Sigmoid colon (tissue), 7 donors: ENCODE data around the gene KLHL26. TPM values are rescaled to one million over a fixed set of nuclear protein-coding genes. Genes with fewer than 3 reads are reported as not detected.
A peak's percentile ranks its signal among the peaks of the same experiment; 100 is the strongest.

Experiments
- DNase-seq: peaks from one replicate; pipeline ENCODE4 v3.0.0-alpha.2; 2019
- H3K27ac ChIP-seq, 4 donors: fragments of 200-600 bp; sonication (generic); one replicate each; pipeline ENCODE4 v1.5.1; 2016 to 2019; ENCODE audit warnings: mild to moderate bottlenecking in 1 of 4
- H3K27me3 ChIP-seq, 3 donors: fragments of 200-600 bp; sonication (generic); one replicate each; pipeline ENCODE4 v1.5.1; 2019; ENCODE audit warnings: mild to moderate bottlenecking in 1 of 3
- H3K36me3 ChIP-seq, 4 donors: fragments of 200-600 bp; sonication (generic); one replicate each; pipeline ENCODE4 v1.5.1; 2016 to 2019
- H3K4me1 ChIP-seq, 4 donors: fragments of 200-600 bp; sonication (generic); one replicate each; pipeline ENCODE4 v1.5.1; 2017 to 2019
- H3K4me3 ChIP-seq, 4 donors: fragments of 200-600 bp; sonication (generic); one replicate each; pipeline ENCODE4 v1.5.1; 2017 to 2019; ENCODE audit warnings: mild to moderate bottlenecking in 2 of 4, moderate library complexity in 1 of 4
- H3K9me3 ChIP-seq, 4 donors: fragments of 200-600 bp in 3 of 4; sonication (generic) in 3 of 4; one replicate each; pipeline versions ENCODE4 v1.5.1 to v1.6.1; 2013 to 2019
- EP300 ChIP-seq, 4 donors: sonication (generic); formaldehyde crosslinking; IDR thresholded peaks; one replicate each; pipeline ENCODE4 v1.6.1; 2017; ENCODE audit warnings: antibody characterized with exemption in 4 of 4
- POLR2A ChIP-seq, 2 donors: fragments of 450-650 bp; IDR thresholded peaks; one replicate each; pipeline ENCODE4 v1.6.1; 2016; ENCODE audit warnings: antibody characterized with exemption in 2 of 2, mild to moderate bottlenecking in 2 of 2, moderate library complexity in 2 of 2
- POLR2AphosphoS5 ChIP-seq, 4 donors: sonication (generic); formaldehyde crosslinking; IDR thresholded peaks; one replicate each; pipeline ENCODE4 v1.6.1; 2017; ENCODE audit warnings: antibody characterized with exemption in 4 of 4
- WGBS, 2 donors: extraction: QIAGEN DNeasy Blood & Tissue Kit; methylation state at CpG; one replicate each; pipeline ENCODE4 v1.1.7; 2013; 5-methylcytosine and 5-hydroxymethylcytosine counted together
- intact Hi-C: fragments of 100-400 bp; cut with DNase I; formaldehyde crosslinking; loops from one replicate; pipeline ENCODE4 v1.15.1; 2023
- polyA plus RNA-seq, 3 donors: library from polyadenylated mRNA; stranded (reverse); fragments of 200-250 nt; gene quantifications; one replicate each; pipeline ENCODE4 v1.2.3, GENCODE V29; 2013
- total RNA-seq, 4 donors: library from RNA; depleted of rRNA; stranded (reverse); fragments of >200 nt; gene quantifications; one replicate each; pipeline ENCODE4 v1.1.0, GENCODE V29; 2016
- TF ChIP-seq, protein P1 (sequence below), 4 experiments: fragments of 450-650 bp in 3 of 4; fragments of 200-600 bp in 1 of 4; IDR thresholded peaks; one replicate each; pipeline ENCODE4 v1.5.1; 2016 to 2019; ENCODE audit warnings: antibody characterized with exemption in 4 of 4, mild to moderate bottlenecking in 3 of 4, moderate library complexity in 2 of 4
- donor health status: healthy with polysubstance abuse.
- donor health status: Bipolar disorder and iron deficiency.
- donor health status: healthy.

Gene KLHL26
- total and polyA plus RNA-seq, 7 donors, result 1.6 to 8.3 (median 4.8) TPM

DNA sequence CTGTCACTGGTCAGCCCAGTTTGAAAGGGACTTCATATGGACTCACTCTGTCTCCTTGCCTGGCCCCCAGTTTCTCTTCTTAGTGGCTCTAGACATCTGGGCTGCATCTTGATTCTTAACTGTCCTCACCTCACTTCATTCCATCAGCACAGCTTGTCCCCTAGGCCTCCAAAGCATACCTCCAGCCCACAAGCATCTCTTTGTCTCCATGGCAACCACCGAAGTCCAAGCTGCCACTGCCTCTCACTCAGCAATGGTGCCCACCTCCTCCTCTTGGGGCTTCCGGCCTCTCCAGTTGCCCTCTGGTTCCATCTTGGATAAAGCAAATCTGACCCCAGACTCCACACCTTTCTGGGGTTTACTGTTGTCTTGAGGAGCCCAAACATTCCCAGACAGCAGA lies 9.9 kb upstream of the KLHL26 start:
- Histone ChIP-seq H3K4me3 (no peak overlapping the region), H3K27me3 (no peaks in the 10 kb centered on the region), H3K27ac (no peak overlapping the region), H3K9me3 (no peaks in the 10 kb centered on the region), H3K36me3 (no peaks in the 10 kb centered on the region), H3K4me1 (no peaks in the 10 kb centered on the region)
- no peak for TF ChIP-seq EP300 (IDR thresholded peaks at IDR 0.05)
- TF ChIP-seq, protein P1, sequence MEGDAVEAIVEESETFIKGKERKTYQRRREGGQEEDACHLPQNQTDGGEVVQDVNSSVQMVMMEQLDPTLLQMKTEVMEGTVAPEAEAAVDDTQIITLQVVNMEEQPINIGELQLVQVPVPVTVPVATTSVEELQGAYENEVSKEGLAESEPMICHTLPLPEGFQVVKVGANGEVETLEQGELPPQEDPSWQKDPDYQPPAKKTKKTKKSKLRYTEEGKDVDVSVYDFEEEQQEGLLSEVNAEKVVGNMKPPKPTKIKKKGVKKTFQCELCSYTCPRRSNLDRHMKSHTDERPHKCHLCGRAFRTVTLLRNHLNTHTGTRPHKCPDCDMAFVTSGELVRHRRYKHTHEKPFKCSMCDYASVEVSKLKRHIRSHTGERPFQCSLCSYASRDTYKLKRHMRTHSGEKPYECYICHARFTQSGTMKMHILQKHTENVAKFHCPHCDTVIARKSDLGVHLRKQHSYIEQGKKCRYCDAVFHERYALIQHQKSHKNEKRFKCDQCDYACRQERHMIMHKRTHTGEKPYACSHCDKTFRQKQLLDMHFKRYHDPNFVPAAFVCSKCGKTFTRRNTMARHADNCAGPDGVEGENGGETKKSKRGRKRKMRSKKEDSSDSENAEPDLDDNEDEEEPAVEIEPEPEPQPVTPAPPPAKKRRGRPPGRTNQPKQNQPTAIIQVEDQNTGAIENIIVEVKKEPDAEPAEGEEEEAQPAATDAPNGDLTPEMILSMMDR (IDR thresholded peaks at IDR 0.05), result no peak
- no peak for TF ChIP-seq POLR2A (IDR thresholded peaks at IDR 0.05)
- no peak for TF ChIP-seq POLR2AphosphoS5 (IDR thresholded peaks at IDR 0.05)
- WGBS, 2 donors, result 68 to 74% methylated on average over 2 of the region's 2 CpGs
- DNase-seq, result no peak
- intact Hi-C loops, result no loop called here

DNA sequence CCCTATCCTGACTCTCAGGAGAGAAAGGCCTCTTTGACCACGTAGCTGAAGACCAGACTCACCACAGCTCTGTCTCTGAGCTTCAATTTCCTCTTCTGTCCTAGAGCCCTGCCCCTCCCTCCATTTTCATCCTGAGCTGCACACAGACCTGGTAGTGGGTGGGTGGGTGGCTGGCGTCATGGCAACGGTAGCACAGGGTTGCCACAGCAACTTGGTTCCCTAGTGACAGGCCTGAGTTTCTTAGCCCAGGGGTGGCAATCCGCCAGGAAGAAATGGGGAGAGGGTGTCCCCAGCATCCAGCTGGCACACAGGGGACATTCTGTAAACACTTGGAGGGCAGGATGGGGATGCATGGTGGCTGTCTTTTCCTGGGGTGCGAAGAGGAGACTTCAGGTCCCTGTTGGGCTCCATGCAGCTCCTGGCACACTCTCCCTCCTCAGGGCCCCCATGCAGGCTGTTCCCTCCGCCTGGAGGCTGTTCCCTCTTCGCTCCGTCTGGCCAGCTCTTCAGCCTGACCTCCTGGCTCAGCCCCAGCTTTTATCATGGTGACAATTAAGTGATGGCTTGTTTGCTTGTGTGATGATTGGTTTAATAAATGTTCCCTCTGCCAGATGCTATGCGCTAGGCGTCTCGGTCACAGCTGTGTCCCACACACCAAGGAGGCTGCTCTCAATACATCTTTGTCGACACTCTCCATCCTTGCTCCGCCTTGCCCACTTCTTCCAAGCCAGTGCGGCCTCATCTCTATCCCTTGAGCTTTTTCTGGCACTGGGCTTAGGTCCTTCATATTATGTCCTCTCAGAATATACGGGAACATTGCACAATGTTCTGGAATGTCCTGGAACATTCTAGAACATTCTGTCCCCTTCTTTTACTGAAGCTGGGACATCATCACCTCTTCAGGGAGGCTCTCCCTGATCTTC lies 7.4 kb upstream of the KLHL26 start:
- H3K9me3 ChIP-seq, result no peaks in the 10 kb centered on the region
- intact Hi-C loops, result no loop called here
- no peak overlapping the region for H3K4me3 ChIP-seq
- H3K27ac ChIP-seq, result peak overlapping the region in 2 of 4 donors; percentile 7 to 40
- H3K27me3 ChIP-seq, result no peaks in the 10 kb centered on the region
- no peaks in the 10 kb centered on the region for H3K36me3 ChIP-seq
- no peak for DNase-seq
- no peaks in the 10 kb centered on the region for H3K4me1 ChIP-seq
- TF ChIP-seq POLR2A (IDR thresholded peaks at IDR 0.05), result no peak
- TF ChIP-seq EP300 (IDR thresholded peaks at IDR 0.05), result peak in 2 of 4 donors; percentile 92 to 94
- peak; percentile 49 to 83 (median 70) for TF ChIP-seq POLR2AphosphoS5 (IDR thresholded peaks at IDR 0.05)
- TF ChIP-seq, protein P1 (IDR thresholded peaks at IDR 0.05), result no peak
- 71% methylated on average over 15 of the region's 15 CpGs for WGBS, 2 donors

DNA sequence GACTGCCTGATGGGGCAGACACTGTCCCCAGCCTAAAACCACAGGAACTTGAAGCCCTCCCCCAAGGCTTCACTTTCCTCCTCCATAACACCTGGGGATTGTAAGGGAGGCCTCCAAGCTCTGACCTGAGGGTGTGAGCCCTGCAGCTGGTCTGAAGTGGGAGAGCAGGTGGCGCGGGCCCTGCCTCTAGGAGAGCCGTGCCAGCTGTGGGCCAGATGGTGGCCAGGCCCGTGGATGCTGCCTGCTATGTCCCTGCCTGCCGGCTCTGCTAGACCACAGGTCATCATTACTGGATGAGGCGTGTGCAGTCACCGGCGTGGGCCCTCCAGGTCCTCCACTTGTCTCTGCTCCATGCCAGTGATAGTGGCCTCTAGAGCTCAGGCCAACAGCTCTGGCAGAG lies 3.5 kb upstream of the KLHL26 start:
- Histone ChIP-seq H3K27ac (no peak overlapping the region), H3K27me3 (no peaks in the 10 kb centered on the region), H3K9me3 (no peaks in the 10 kb centered on the region), H3K36me3 (no peaks in the 10 kb centered on the region), H3K4me1 (peaks cover 0 to 24% (median 17%) of the 10 kb centered on the region in 4 donors), H3K4me3 (no peak overlapping the region)
- intact Hi-C loops, result no loop called here
- no peak for DNase-seq
- TF ChIP-seq, protein P1 (IDR thresholded peaks at IDR 0.05), result no peak
- no peak for TF ChIP-seq POLR2AphosphoS5 (IDR thresholded peaks at IDR 0.05)
- no peak for TF ChIP-seq EP300 (IDR thresholded peaks at IDR 0.05)
- no peak for TF ChIP-seq POLR2A (IDR thresholded peaks at IDR 0.05)
- 39 to 62% methylated on average over 8 of the region's 8 CpGs for WGBS, 2 donors

DNA sequence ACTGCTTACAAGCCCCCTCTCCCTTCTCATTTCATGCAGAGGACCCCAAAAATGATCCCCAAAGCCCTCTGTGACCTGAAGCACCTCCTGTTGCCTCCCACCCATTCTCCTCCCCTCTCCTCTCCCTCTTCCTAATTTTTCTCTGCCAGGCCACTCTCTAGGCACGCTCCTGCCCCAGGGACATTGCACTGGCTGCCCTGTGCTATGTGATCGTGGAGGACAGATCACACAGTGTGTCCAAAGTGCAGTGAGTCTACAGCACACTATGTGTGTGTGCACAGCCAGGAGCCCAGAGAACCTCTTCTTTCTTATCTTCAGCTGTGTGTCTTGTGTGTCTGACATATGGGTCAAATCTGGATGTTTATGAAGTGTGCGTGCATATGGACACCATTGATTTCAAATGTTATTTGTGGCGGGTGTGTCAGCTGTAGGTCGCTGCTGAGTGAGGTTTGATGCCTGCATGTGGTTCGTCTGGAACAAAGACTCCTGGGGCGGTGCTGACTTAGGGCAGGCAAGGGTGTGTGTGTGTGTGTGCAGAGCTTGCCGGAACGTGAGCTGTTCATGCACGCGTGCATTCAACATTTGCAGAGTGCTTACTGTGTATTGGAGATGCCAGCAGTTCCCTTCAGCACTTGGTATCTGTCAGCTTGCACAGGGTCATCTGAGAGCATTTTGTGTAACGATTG lies 2.1 kb upstream of the KLHL26 start:
- WGBS, 2 donors, result 21 to 48% methylated on average over 12 of the region's 12 CpGs
- H3K27ac ChIP-seq, result peak overlapping the region in 1 of 4 donors; percentile 88
- peaks cover 0 to 25% (median 20%) of the 10 kb centered on the region in 4 donors for H3K4me1 ChIP-seq
- TF ChIP-seq, protein P1 (IDR thresholded peaks at IDR 0.05), result no peak
- no peak for TF ChIP-seq POLR2A (IDR thresholded peaks at IDR 0.05)
- no peak for TF ChIP-seq EP300 (IDR thresholded peaks at IDR 0.05)
- no peaks in the 10 kb centered on the region for H3K27me3 ChIP-seq
- no peak overlapping the region for H3K4me3 ChIP-seq
- no peaks in the 10 kb centered on the region for H3K9me3 ChIP-seq
- intact Hi-C loops, result loop anchor here (5.0 kb wide), 1 partner anchor 553 kb away; no protein-coding TSS in a partner anchor
- no peaks in the 10 kb centered on the region for H3K36me3 ChIP-seq
- no peak for DNase-seq
